Measurements from ENCODE around the gene LRWD1. TPM values are rescaled to one million over a fixed set of nuclear protein-coding genes. Genes with fewer than 3 reads are reported as not detected.
"Not testable (repeated sequence)": the region's sequence is repeated elsewhere in the genome, so short reads cannot be mapped to it uniquely, and the experiment has no call there.

LRWD1 gene
- total and polyA plus RNA-seq, 2 of the 13 experiments (the other 11 are each of a cell fraction or from before 2014, with no cell fraction given), result 8.5 to 16.3 TPM

DNA sequence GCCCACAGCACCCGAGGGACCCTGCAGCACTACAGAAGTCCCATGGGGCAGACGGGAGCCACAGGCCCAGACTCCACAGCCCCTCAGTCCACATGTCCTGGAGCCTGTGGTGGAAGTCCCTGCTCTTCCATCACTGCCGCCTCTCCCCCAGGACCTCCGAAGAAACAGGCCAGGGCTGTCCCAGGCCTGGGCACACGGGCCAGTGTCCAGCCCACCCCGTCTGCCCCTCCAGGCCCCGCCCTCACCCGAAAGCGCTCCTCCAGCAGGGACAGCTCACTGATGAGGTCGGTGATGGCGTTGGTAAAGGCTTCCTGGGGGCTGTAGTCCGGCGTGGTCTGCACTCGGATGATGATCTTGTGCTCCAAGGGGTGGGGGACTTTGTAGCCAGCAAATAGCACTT lies 9.3 kb downstream of the LRWD1 start:
- FAIRE-seq, POLR2A ChIA-PET: not testable (repeated sequence)
- WGBS (ENCODE audit: low lambda C conversion rate), result no CpG with 5 or more reads among the region's 14 CpGs

DNA sequence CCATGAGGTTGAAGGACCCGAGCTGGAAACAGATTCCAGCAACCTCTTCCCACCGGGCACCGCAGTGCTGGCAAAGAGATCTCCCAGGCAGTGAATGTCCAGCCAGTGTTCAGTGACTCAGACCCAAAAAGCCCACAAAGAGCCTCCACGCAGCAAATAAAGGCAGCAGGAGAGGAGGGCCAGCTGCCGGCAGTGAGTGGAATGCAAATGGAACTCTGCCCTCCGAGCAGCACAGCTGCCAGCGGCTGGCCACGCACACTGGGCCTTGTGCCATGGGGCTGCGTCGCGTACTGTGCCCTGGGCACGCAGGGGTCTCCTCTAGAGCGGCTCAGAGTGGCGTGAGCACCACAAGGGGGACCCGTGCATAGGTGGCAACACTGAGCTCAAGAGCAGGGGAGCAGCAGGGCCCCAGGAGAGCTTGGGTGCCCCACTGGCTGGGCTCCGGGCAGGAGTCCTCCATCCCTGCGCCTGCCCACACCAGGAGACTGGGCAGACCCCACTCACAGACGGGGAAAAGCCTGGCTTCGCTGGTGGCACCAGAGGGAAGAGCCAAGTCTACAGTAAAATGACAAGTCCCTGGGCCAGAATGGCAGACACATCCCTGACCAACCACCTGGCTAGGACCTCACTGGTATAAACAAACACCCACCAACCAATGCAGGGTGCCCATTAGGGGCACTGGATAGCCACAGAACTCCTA lies 10.1 kb downstream of the LRWD1 start:
- H3K79me2 ChIP-seq (ENCODE audit: insufficient read depth, low read length); H3K4me1 ChIP-seq (ENCODE audit: insufficient read depth, low read length); H3K4me2 ChIP-seq (ENCODE audit: low read depth, low read length); FAIRE-seq; BruUV-seq (replicated peaks); H3K36me3 ChIP-seq (replicated peaks in 1 of 2; ENCODE audit: control insufficient read depth in 1 of 2, insufficient read depth in 2 of 2, low read length in 2 of 2); CTCF ChIA-PET (ENCODE audit: low intra/inter-chr PET ratio, low total read pairs); DNase-seq (ENCODE audit: low spot score); H4K20me1 ChIP-seq (ENCODE audit: insufficient read depth, low read length); H3K27ac ChIP-seq (ENCODE audit: extremely low read length, insufficient read depth, low read length); H3K27me3 ChIP-seq (ENCODE audit: control insufficient read depth in 1 of 2, insufficient read depth in 2 of 2, low read length in 2 of 2); in situ Hi-C loops (cut with HindIII; ENCODE audit: extremely low pct_ligation_motif_present, low pct_unique_long_range_greater_than_20kb); H3K4me3 ChIP-seq (replicated peaks in 1 of 3; ENCODE audit: insufficient read depth in 1 of 3, low read depth in 2 of 3, low read length in 3 of 3); POLR2A ChIA-PET; H3K9me3 ChIP-seq (ENCODE audit: low read length); intact Hi-C loops (cut with micrococcal nuclease; ENCODE audit: unreplicated experiment); H2AFZ ChIP-seq (ENCODE audit: low read length); ATAC-seq; H3K9ac ChIP-seq (ENCODE audit: insufficient read depth, low read depth, low read length): not testable (repeated sequence)
- 94% methylated on average over 7 of the region's 19 CpGs for WGBS (ENCODE audit: low lambda C conversion rate)

More for the DNA sequence above, 9.3 kb downstream of the LRWD1 start:
- DNase-seq (ENCODE audit: low spot score); H3K27ac ChIP-seq (ENCODE audit: extremely low read length, insufficient read depth, low read length); H3K4me3 ChIP-seq (replicated peaks in 1 of 3; ENCODE audit: insufficient read depth in 1 of 3, low read depth in 2 of 3, low read length in 3 of 3); CTCF ChIA-PET (ENCODE audit: low intra/inter-chr PET ratio, low total read pairs); ATAC-seq; in situ Hi-C loops (cut with HindIII; ENCODE audit: extremely low pct_ligation_motif_present, low pct_unique_long_range_greater_than_20kb); H3K36me3 ChIP-seq (replicated peaks in 1 of 2; ENCODE audit: control insufficient read depth in 1 of 2, insufficient read depth in 2 of 2, low read length in 2 of 2); H2AFZ ChIP-seq (ENCODE audit: low read length); H3K27me3 ChIP-seq (ENCODE audit: control insufficient read depth in 1 of 2, insufficient read depth in 2 of 2, low read length in 2 of 2); H3K4me1 ChIP-seq (ENCODE audit: insufficient read depth, low read length); BruUV-seq (replicated peaks); H3K9ac ChIP-seq (ENCODE audit: insufficient read depth, low read depth, low read length); H3K4me2 ChIP-seq (ENCODE audit: low read depth, low read length); H3K79me2 ChIP-seq (ENCODE audit: insufficient read depth, low read length); H4K20me1 ChIP-seq (ENCODE audit: insufficient read depth, low read length); H3K9me3 ChIP-seq (ENCODE audit: low read length); intact Hi-C loops (cut with micrococcal nuclease; ENCODE audit: unreplicated experiment): not testable (repeated sequence)
